ENCODE measurements around the gene TMEM132D. TPM values are rescaled to one million over a fixed set of nuclear protein-coding genes. Genes with fewer than 3 reads are reported as not detected.

The TMEM132D gene
- total and polyA plus RNA-seq, 8 donors: 0.26 to 2.5 (median 0.88) TPM; not detected in 1

- Histone ChIP-seq H3K9me3 (peaks cover 0 to 12% of the 10 kb centered on the region in 2 donors), H3K27me3 (no peaks in the 10 kb centered on the region), H3K4me1 (no peaks in the 10 kb centered on the region), H3K36me3 (no peaks in the 10 kb centered on the region), H3K4me3 (no peak overlapping the region), H3K27ac (no peak overlapping the region)
- intact Hi-C loops (cut with DNase I): no loop called here
- no peak for TF ChIP-seq CTCF (IDR thresholded peaks at IDR 0.05)
- DNase-seq (no peak), ATAC-seq (no peak)
Measured at GRCh38 chr12:129440278-129440677, 463.5 kb downstream of the TMEM132D start.

- intact Hi-C loops (cut with DNase I): no loop called here
- Histone ChIP-seq H3K27ac (no peak overlapping the region), H3K27me3 (no peaks in the 10 kb centered on the region), H3K9me3 (peaks cover 0 to 12% of the 10 kb centered on the region in 2 donors), H3K4me3 (no peak overlapping the region), H3K4me1 (no peaks in the 10 kb centered on the region), H3K36me3 (no peaks in the 10 kb centered on the region)
- TF ChIP-seq CTCF (IDR thresholded peaks at IDR 0.05): no peak
- ATAC-seq (no peak), DNase-seq (no peak)
Measured at GRCh38 chr12:129434790-129435189, 469.0 kb downstream of the TMEM132D start.

GRCh38 chr12:129428240-129428936, 475.4 kb downstream of the TMEM132D start:
- Histone ChIP-seq H3K27me3 (no peaks in the 10 kb centered on the region), H3K27ac (no peak overlapping the region), H3K36me3 (no peaks in the 10 kb centered on the region), H3K4me1 (no peaks in the 10 kb centered on the region), H3K9me3 (peaks cover 0 to 2% of the 10 kb centered on the region in 2 donors), H3K4me3 (no peak overlapping the region)
- intact Hi-C loops (cut with DNase I): no loop called here
- TF ChIP-seq CTCF (IDR thresholded peaks at IDR 0.05): no peak
- ATAC-seq (no peak), DNase-seq (no peak)

- Histone ChIP-seq H3K4me1 (no peaks in the 10 kb centered on the region), H3K36me3 (no peaks in the 10 kb centered on the region), H3K27me3 (no peaks in the 10 kb centered on the region), H3K4me3 (no peak overlapping the region), H3K9me3 (peaks cover 0 to 9% of the 10 kb centered on the region in 2 donors), H3K27ac (no peak overlapping the region)
- no peak for DNase-seq
- intact Hi-C loops (cut with DNase I): no loop called here
- ATAC-seq: no peak
- no peak for TF ChIP-seq CTCF (IDR thresholded peaks at IDR 0.05)
Measured at GRCh38 chr12:129423041-129423580, 480.7 kb downstream of the TMEM132D start.

GRCh38 chr12:129413295-129413694, 490.5 kb downstream of the TMEM132D start:
- intact Hi-C loops (cut with DNase I): no loop called here
- Histone ChIP-seq H3K27ac (no peak overlapping the region), H3K4me3 (no peak overlapping the region), H3K9me3 (peaks cover 0 to 11% of the 10 kb centered on the region in 2 donors), H3K36me3 (no peaks in the 10 kb centered on the region), H3K27me3 (no peaks in the 10 kb centered on the region), H3K4me1 (no peaks in the 10 kb centered on the region)
- ATAC-seq (no peak), DNase-seq (no peak)
- no peak for TF ChIP-seq CTCF (IDR thresholded peaks at IDR 0.05)
